Fibroblast of mammary gland (primary cell): ENCODE data around the gene VOPP1.

Experiments
- DNase-seq: peaks from one replicate; pipeline ENCODE4 v3.0.0-alpha.2; 2010; ENCODE audit warnings: low read depth
- H3K4me3 ChIP-seq: 2 replicates; pipeline ENCODE4 v1.5.1; 2011; ENCODE audit warnings: low read depth, mild to moderate bottlenecking, low read length, moderate library complexity; ENCODE audit not compliant: control insufficient read depth
- CTCF ChIP-seq: conservative IDR thresholded peaks from 2 replicates; pipeline ENCODE4 v1.5.1; 2011; ENCODE audit warnings: low read depth, low read length, inconsistent platforms; ENCODE audit not compliant: control insufficient read depth, insufficient read depth

The VOPP1 gene

GRCh38 chr7:55485501-55486191, 86.7 kb downstream of the VOPP1 start:
- no peak for DNase-seq
- H3K4me3 ChIP-seq: no peak overlapping the region
- TF ChIP-seq CTCF: no peak

- DNase-seq: no peak
- TF ChIP-seq CTCF: no peak
- no peak overlapping the region for H3K4me3 ChIP-seq
These were observed 87.5 kb downstream of the VOPP1 start for GRCh38 chr7:55484834-55485233.

- no peak for DNase-seq
- TF ChIP-seq CTCF: no peak
- no peak overlapping the region for H3K4me3 ChIP-seq
These were observed 88.1 kb downstream of the VOPP1 start for GRCh38 chr7:55484241-55484640.

GRCh38 chr7:55483046-55483445, 89.3 kb downstream of the VOPP1 start:
- H3K4me3 ChIP-seq: no peak overlapping the region
- TF ChIP-seq CTCF: no peak
- DNase-seq: no peak

- no peak for DNase-seq
- no peak overlapping the region for H3K4me3 ChIP-seq
- no peak for TF ChIP-seq CTCF
These were observed 91.1 kb downstream of the VOPP1 start for GRCh38 chr7:55481155-55481554.

- H3K4me3 ChIP-seq: no peak overlapping the region
- no peak for TF ChIP-seq CTCF
These were observed 93.6 kb downstream of the VOPP1 start for GRCh38 chr7:55478700-55479099.

More at GRCh38 chr7:55478700-55479099, 93.6 kb downstream of the VOPP1 start:
- no peak for DNase-seq
